ENCODE data around the gene SMOC2.
"Not testable (repeated sequence)": the region's sequence is repeated elsewhere in the genome, so short reads cannot be mapped to it uniquely, and the experiment has no call there.

The SMOC2 gene

GRCh38 chr6:168694797-168695196 lies 253.8 kb downstream of the SMOC2 start:
- not testable (repeated sequence) for DNase-seq

GRCh38 chr6:168695701-168696100 lies 254.7 kb downstream of the SMOC2 start:
- peak; percentile 64 for DNase-seq

GRCh38 chr6:168698923-168699322 lies 257.9 kb downstream of the SMOC2 start:
- no peak for DNase-seq

- DNase-seq, result no peak
These were observed 258.8 kb downstream of the SMOC2 start for GRCh38 chr6:168699631-168700295.

- DNase-seq, result no peak
These were observed 259.9 kb downstream of the SMOC2 start for GRCh38 chr6:168700880-168701279.

- no peak for DNase-seq
These were observed 263.0 kb downstream of the SMOC2 start for GRCh38 chr6:168703990-168704389.

GRCh38 chr6:168704678-168705077 lies 263.7 kb downstream of the SMOC2 start:
- DNase-seq, result no peak

- not testable (repeated sequence) for DNase-seq
These were observed 264.3 kb downstream of the SMOC2 start for GRCh38 chr6:168705271-168705670.

GRCh38 chr6:168706471-168707177 lies 265.6 kb downstream of the SMOC2 start:
- DNase-seq, result no peak

- DNase-seq, result no peak
These were observed 267.5 kb downstream of the SMOC2 start for GRCh38 chr6:168708526-168708925.

GRCh38 chr6:168708984-168709383 lies 268.0 kb downstream of the SMOC2 start:
- no peak for DNase-seq

- DNase-seq, result no peak
These were observed 268.4 kb downstream of the SMOC2 start for GRCh38 chr6:168709390-168709789.

GRCh38 chr6:168709991-168710390 lies 269.0 kb downstream of the SMOC2 start:
- DNase-seq, result no peak

- no peak for DNase-seq
These were observed 270.2 kb downstream of the SMOC2 start for GRCh38 chr6:168711049-168711640.

GRCh38 chr6:168711666-168712300 lies 270.8 kb downstream of the SMOC2 start:
- no peak for DNase-seq

GRCh38 chr6:168712993-168713392 lies 272.0 kb downstream of the SMOC2 start:
- no peak for DNase-seq

- DNase-seq, result no peak
These were observed 272.9 kb downstream of the SMOC2 start for GRCh38 chr6:168713839-168714238.

GRCh38 chr6:168714547-168715260 lies 273.7 kb downstream of the SMOC2 start:
- DNase-seq, result no peak

GRCh38 chr6:168715643-168716481 lies 274.9 kb downstream of the SMOC2 start:
- no peak for DNase-seq

- no peak for DNase-seq
These were observed 275.6 kb downstream of the SMOC2 start for GRCh38 chr6:168716581-168716980.

- no peak for DNase-seq
These were observed 276.5 kb downstream of the SMOC2 start for GRCh38 chr6:168717491-168717890.

Data from NCI-H748 treated with DMSO at 0.1 percent for 48 hours (cell line).